ENCODE results near the gene TBX18.
A peak's percentile ranks its signal among the peaks of the same experiment; 100 is the strongest.

The TBX18 gene

GRCh38 chr6:84769306-84769705 is 4.9 kb upstream of the TBX18 start:
- H3K27me3 ChIP-seq (ENCODE audit: control insufficient read depth in 3 of 3, insufficient read depth in 3 of 3, low read depth in 1 of 3, low read length in 3 of 3), result peaks cover 35 to 100% (median 80%) of the 10 kb centered on the region in 3 experiments

GRCh38 chr6:84768442-84769174 is 4.2 kb upstream of the TBX18 start:
- no peak overlapping the region for H2BK12ac ChIP-seq (ENCODE audit: low read length)
- no peak overlapping the region for H4K91ac ChIP-seq (ENCODE audit: low read depth, low read length, poor library complexity)
- H3K14ac ChIP-seq (ENCODE audit: low read length), result no peak overlapping the region
- no peak overlapping the region for H2BK5ac ChIP-seq (ENCODE audit: low read length)
- no peak overlapping the region for H3K27ac ChIP-seq (replicated peaks; ENCODE audit: low read length)
- H3K79me1 ChIP-seq (ENCODE audit: low read depth, low read length), result no peaks in the 10 kb centered on the region
- no peak overlapping the region for H3K9ac ChIP-seq (ENCODE audit: low read depth, low read length, poor library complexity)
- H3K36me3 ChIP-seq (replicated peaks in 1 of 2; ENCODE audit: control insufficient read depth in 2 of 2, insufficient read depth in 2 of 2, low read length in 2 of 2), result no peaks in the 10 kb centered on the region
- H3K4me3 ChIP-seq (ENCODE audit: low read length in 2 of 2), result no peak overlapping the region
- H3K9me3 ChIP-seq (replicated peaks in 1 of 2; ENCODE audit: control insufficient read depth in 2 of 2, insufficient read depth in 1 of 2, low read depth in 1 of 2, low read length in 2 of 2), result peaks cover 3 to 12% of the 10 kb centered on the region in 2 donors
- no peak overlapping the region for H4K8ac ChIP-seq (ENCODE audit: low read depth, low read length)
- no peak overlapping the region for H3K4me2 ChIP-seq (ENCODE audit: insufficient read depth, low read length, poor library complexity, severe bottlenecking)
- H2BK15ac ChIP-seq (ENCODE audit: low read length), result no peak overlapping the region
- peaks cover 32 to 99% (median 80%) of the 10 kb centered on the region in 3 experiments for H3K27me3 ChIP-seq (ENCODE audit: control insufficient read depth in 3 of 3, insufficient read depth in 3 of 3, low read depth in 1 of 3, low read length in 3 of 3)
- H2AK5ac ChIP-seq (ENCODE audit: low read depth, low read length), result no peak overlapping the region
- H3K23ac ChIP-seq (ENCODE audit: low read depth, low read length, poor library complexity), result no peak overlapping the region
- H2BK120ac ChIP-seq (ENCODE audit: low read depth, low read length), result no peak overlapping the region
- no peak overlapping the region for H3K18ac ChIP-seq (ENCODE audit: low read length)
- peak; percentile 57 for DNase-seq (ENCODE audit: low spot score)
- no peak overlapping the region for H3K4ac ChIP-seq (ENCODE audit: low read length)
- H3K4me1 ChIP-seq (ENCODE audit: control insufficient read depth in 2 of 2, insufficient read depth in 1 of 2, low read depth in 1 of 2, low read length in 2 of 2), result peaks cover 0 to 8% of the 10 kb centered on the region in 2 donors
- H2AFZ ChIP-seq (ENCODE audit: low read length), result no peak overlapping the region
- WGBS, 2 donors (ENCODE audit: extremely low coverage in 2 of 2, insufficient read length in 2 of 2, insufficient replicate concordance in 1 of 2), result no CpG with 5 or more reads among the region's 31 CpGs

More at GRCh38 chr6:84769306-84769705, 4.9 kb upstream of the TBX18 start:
- Histone ChIP-seq H3K18ac (ENCODE audit: low read length) (no peak overlapping the region), H2BK120ac (ENCODE audit: low read depth, low read length) (no peak overlapping the region), H3K36me3 (replicated peaks in 1 of 2; ENCODE audit: control insufficient read depth in 2 of 2, insufficient read depth in 2 of 2, low read length in 2 of 2) (no peaks in the 10 kb centered on the region), H3K4ac (ENCODE audit: low read length) (no peak overlapping the region), H2BK15ac (ENCODE audit: low read length) (no peak overlapping the region), H2AK5ac (ENCODE audit: low read depth, low read length) (no peak overlapping the region), H3K4me1 (ENCODE audit: control insufficient read depth in 2 of 2, insufficient read depth in 1 of 2, low read depth in 1 of 2, low read length in 2 of 2) (peaks cover 0 to 9% of the 10 kb centered on the region in 2 donors), H2BK5ac (ENCODE audit: low read length) (no peak overlapping the region), H3K14ac (ENCODE audit: low read length) (no peak overlapping the region), H2AFZ (ENCODE audit: low read length) (no peak overlapping the region), H3K23ac (ENCODE audit: low read depth, low read length, poor library complexity) (no peak overlapping the region), H3K27ac (replicated peaks; ENCODE audit: low read length) (no peak overlapping the region), H2BK12ac (ENCODE audit: low read length) (no peak overlapping the region), H3K79me1 (ENCODE audit: low read depth, low read length) (no peaks in the 10 kb centered on the region), H4K8ac (ENCODE audit: low read depth, low read length) (no peak overlapping the region), H3K4me3 (ENCODE audit: low read length in 2 of 2) (no peak overlapping the region), H3K9me3 (replicated peaks in 1 of 2; ENCODE audit: control insufficient read depth in 2 of 2, insufficient read depth in 1 of 2, low read depth in 1 of 2, low read length in 2 of 2) (peaks cover 3 to 12% of the 10 kb centered on the region in 2 donors), H3K9ac (ENCODE audit: low read depth, low read length, poor library complexity) (no peak overlapping the region), H4K91ac (ENCODE audit: low read depth, low read length, poor library complexity) (no peak overlapping the region), H3K4me2 (ENCODE audit: insufficient read depth, low read length, poor library complexity, severe bottlenecking) (no peak overlapping the region)
- no peak for DNase-seq (ENCODE audit: low spot score)
- WGBS, 2 donors (ENCODE audit: extremely low coverage in 2 of 2, insufficient read length in 2 of 2, insufficient replicate concordance in 1 of 2), result no CpG with 5 or more reads among the region's 5 CpGs

GRCh38 chr6:84767526-84768201 is 3.3 kb upstream of the TBX18 start:
- H4K8ac ChIP-seq (ENCODE audit: low read depth, low read length), result no peak overlapping the region
- H2BK12ac ChIP-seq (ENCODE audit: low read length), result no peak overlapping the region
- no peak overlapping the region for H2BK15ac ChIP-seq (ENCODE audit: low read length)
- WGBS, 2 donors (ENCODE audit: extremely low coverage in 2 of 2, insufficient read length in 2 of 2, insufficient replicate concordance in 1 of 2), result no CpG with 5 or more reads among the region's 14 CpGs
- no peak overlapping the region for H2BK120ac ChIP-seq (ENCODE audit: low read depth, low read length)
- no peak overlapping the region for H2BK5ac ChIP-seq (ENCODE audit: low read length)
- H3K4me3 ChIP-seq (ENCODE audit: low read length in 2 of 2), result no peak overlapping the region
- H3K4me2 ChIP-seq (ENCODE audit: insufficient read depth, low read length, poor library complexity, severe bottlenecking), result no peak overlapping the region
- H3K9ac ChIP-seq (ENCODE audit: low read depth, low read length, poor library complexity), result no peak overlapping the region
- peaks cover 3 to 10% of the 10 kb centered on the region in 2 donors for H3K9me3 ChIP-seq (replicated peaks in 1 of 2; ENCODE audit: control insufficient read depth in 2 of 2, insufficient read depth in 1 of 2, low read depth in 1 of 2, low read length in 2 of 2)
- H3K23ac ChIP-seq (ENCODE audit: low read depth, low read length, poor library complexity), result peak overlapping the region; percentile 62
- no peaks in the 10 kb centered on the region for H3K79me1 ChIP-seq (ENCODE audit: low read depth, low read length)
- H3K4me1 ChIP-seq (ENCODE audit: control insufficient read depth in 2 of 2, insufficient read depth in 1 of 2, low read depth in 1 of 2, low read length in 2 of 2), result peaks cover 0 to 7% of the 10 kb centered on the region in 2 donors
- H3K18ac ChIP-seq (ENCODE audit: low read length), result peak overlapping the region; percentile 28
- H3K14ac ChIP-seq (ENCODE audit: low read length), result no peak overlapping the region
- DNase-seq (ENCODE audit: low spot score), result peak; percentile 43
- no peaks in the 10 kb centered on the region for H3K36me3 ChIP-seq (replicated peaks in 1 of 2; ENCODE audit: control insufficient read depth in 2 of 2, insufficient read depth in 2 of 2, low read length in 2 of 2)
- H2AK5ac ChIP-seq (ENCODE audit: low read depth, low read length), result no peak overlapping the region
- peaks cover 33 to 99% (median 80%) of the 10 kb centered on the region in 3 experiments for H3K27me3 ChIP-seq (ENCODE audit: control insufficient read depth in 3 of 3, insufficient read depth in 3 of 3, low read depth in 1 of 3, low read length in 3 of 3)
- no peak overlapping the region for H3K4ac ChIP-seq (ENCODE audit: low read length)
- H3K27ac ChIP-seq (replicated peaks; ENCODE audit: low read length), result no peak overlapping the region
- no peak overlapping the region for H2AFZ ChIP-seq (ENCODE audit: low read length)
- H4K91ac ChIP-seq (ENCODE audit: low read depth, low read length, poor library complexity), result no peak overlapping the region

Data from neuronal stem cell (in vitro differentiated cells).